Stomach (tissue), 9 donors: ENCODE measurements around the gene COPB1. TPM values are rescaled to one million over a fixed set of nuclear protein-coding genes. Genes with fewer than 3 reads are reported as not detected.

Experiments
- DNase-seq, 2 donors: peaks; one replicate each; pipeline versions ENCODE4 v3.0.0 to v3.0.0-alpha.2; 2013 to 2019
- H3K27ac ChIP-seq, 5 donors: fragments of 200-600 bp in 4 of 5; sonication (generic) in 4 of 5; one replicate each; pipeline ENCODE4 v1.5.1; 2013 to 2019; ENCODE audit warnings: mild to moderate bottlenecking in 1 of 5, moderate library complexity in 1 of 5
- H3K27me3 ChIP-seq, 3 donors: fragments of 200-600 bp; sonication (generic); one replicate each; pipeline ENCODE4 v1.5.1; 2017 to 2019; ENCODE audit warnings: mixed run types in 1 of 3
- H3K36me3 ChIP-seq, 4 donors: fragments of 200-600 bp; sonication (generic); 1 replicate in 3 of 4; 2 replicates in 1 of 4; pipeline ENCODE4 v1.5.1; 2016 to 2019
- H3K4me1 ChIP-seq, 4 donors: fragments of 200-600 bp; sonication (generic); one replicate each; pipeline ENCODE4 v1.5.1; 2016 to 2019
- H3K4me3 ChIP-seq, 4 donors: fragments of 200-600 bp; sonication (generic) in 3 of 4; one replicate each; pipeline ENCODE4 v1.5.1; 2016 to 2019; ENCODE audit warnings: mild to moderate bottlenecking in 1 of 4
- H3K9me3 ChIP-seq, 4 donors: fragments of 200-600 bp; sonication (generic); one replicate each; pipeline ENCODE4 v1.5.1; 2016 to 2019
- EP300 ChIP-seq: sonication (generic); formaldehyde crosslinking; IDR thresholded peaks from one replicate; pipeline ENCODE4 v1.6.1; 2017; ENCODE audit warnings: antibody characterized with exemption
- POLR2A ChIP-seq, 4 donors: fragments of 450-650 bp; IDR thresholded peaks; one replicate each; pipeline ENCODE4 v1.6.1; 2016; ENCODE audit warnings: antibody characterized with exemption in 4 of 4, control low read depth in 2 of 4, mild to moderate bottlenecking in 1 of 4, moderate library complexity in 1 of 4
- POLR2AphosphoS5 ChIP-seq, 3 donors: sonication (generic); formaldehyde crosslinking; IDR thresholded peaks; one replicate each; pipeline ENCODE4 v1.6.1; 2016; ENCODE audit warnings: antibody characterized with exemption in 3 of 3
- WGBS, 5 donors: extraction: QIAGEN DNeasy Blood & Tissue Kit in 3 of 5; methylation state at CpG; one replicate each; pipeline versions ENCODE4 v1.1.5 to v1.1.7; 2013 to 2018; 5-methylcytosine and 5-hydroxymethylcytosine counted together
- intact Hi-C: fragments of 100-400 bp; cut with DNase I; formaldehyde crosslinking; loops from one replicate; pipeline ENCODE4 v1.15.1; 2023; ENCODE audit warnings: low total_unique reads
- polyA plus RNA-seq, 3 donors: library from polyadenylated mRNA; stranded (reverse); fragments of 200-250 nt; gene quantifications; one replicate each; pipeline ENCODE4 v1.2.3, GENCODE V29; 2013
- small RNA-seq, 4 donors: library from RNA; depleted of rRNA; stranded (forward); fragments of <200 nt; gene quantifications; one replicate each; pipeline ENCODE3, GENCODE V24; 2016
- total RNA-seq, 5 donors: library from RNA; depleted of rRNA; stranded (reverse); fragments of >200 nt; gene quantifications; one replicate each; pipeline versions ENCODE4 v1.1.0 to v1.2.3, GENCODE V29; 2014 to 2016
- TF ChIP-seq, protein P1 (sequence below), 7 experiments: fragments of 450-650 bp in 4 of 7; fragments of 200-600 bp in 3 of 7; sonication (generic) in 3 of 7; IDR thresholded peaks; one replicate each; pipeline ENCODE4 v1.5.1; 2016 to 2019; ENCODE audit warnings: antibody characterized with exemption in 7 of 7, control low read depth in 2 of 7, mild to moderate bottlenecking in 1 of 7
- donor health status: healthy with polysubstance abuse.
- donor health status: Bipolar disorder and iron deficiency.
- donor health status: healthy.

Gene COPB1
- total and polyA plus RNA-seq, 8 donors = 36.8 to 196 (median 47.9) TPM

DNA sequence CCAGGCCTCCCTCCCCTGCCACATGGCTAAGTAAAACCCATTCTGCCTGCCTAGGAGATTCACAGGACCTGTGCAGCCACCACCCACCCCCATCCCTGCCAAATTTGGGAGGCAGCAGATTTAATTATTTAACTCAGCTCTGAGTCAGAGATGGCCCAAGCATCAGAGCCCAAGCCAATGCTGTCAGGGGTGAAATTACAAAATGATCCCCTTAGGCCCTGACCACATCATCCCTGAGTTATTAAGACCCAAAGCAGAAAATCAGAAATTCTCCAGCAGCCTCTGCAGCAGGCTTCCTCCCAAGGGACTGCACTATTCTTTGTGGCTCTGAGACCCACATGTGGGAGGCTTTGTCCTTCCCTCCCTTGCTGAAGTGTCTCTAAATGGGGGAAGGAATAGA, 87.8 kb downstream of the COPB1 start:
- no peak for DNase-seq
- no peak overlapping the region for H3K4me3 ChIP-seq
- H3K4me1 ChIP-seq = peaks cover 0 to 17% (median 0%) of the 10 kb centered on the region in 4 donors
- TF ChIP-seq, protein P1, sequence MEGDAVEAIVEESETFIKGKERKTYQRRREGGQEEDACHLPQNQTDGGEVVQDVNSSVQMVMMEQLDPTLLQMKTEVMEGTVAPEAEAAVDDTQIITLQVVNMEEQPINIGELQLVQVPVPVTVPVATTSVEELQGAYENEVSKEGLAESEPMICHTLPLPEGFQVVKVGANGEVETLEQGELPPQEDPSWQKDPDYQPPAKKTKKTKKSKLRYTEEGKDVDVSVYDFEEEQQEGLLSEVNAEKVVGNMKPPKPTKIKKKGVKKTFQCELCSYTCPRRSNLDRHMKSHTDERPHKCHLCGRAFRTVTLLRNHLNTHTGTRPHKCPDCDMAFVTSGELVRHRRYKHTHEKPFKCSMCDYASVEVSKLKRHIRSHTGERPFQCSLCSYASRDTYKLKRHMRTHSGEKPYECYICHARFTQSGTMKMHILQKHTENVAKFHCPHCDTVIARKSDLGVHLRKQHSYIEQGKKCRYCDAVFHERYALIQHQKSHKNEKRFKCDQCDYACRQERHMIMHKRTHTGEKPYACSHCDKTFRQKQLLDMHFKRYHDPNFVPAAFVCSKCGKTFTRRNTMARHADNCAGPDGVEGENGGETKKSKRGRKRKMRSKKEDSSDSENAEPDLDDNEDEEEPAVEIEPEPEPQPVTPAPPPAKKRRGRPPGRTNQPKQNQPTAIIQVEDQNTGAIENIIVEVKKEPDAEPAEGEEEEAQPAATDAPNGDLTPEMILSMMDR (IDR thresholded peaks at IDR 0.05) = no peak
- TF ChIP-seq EP300 (no peak), POLR2A (IDR thresholded peaks at IDR 0.05) (no peak), POLR2AphosphoS5 (IDR thresholded peaks at IDR 0.05) (no peak)
- no peaks in the 10 kb centered on the region for H3K36me3 ChIP-seq
- peak overlapping the region in 1 of 5 donors; percentile 45 for H3K27ac ChIP-seq
- H3K9me3 ChIP-seq = no peaks in the 10 kb centered on the region
- intact Hi-C loops = no loop called here
- no peaks in the 10 kb centered on the region for H3K27me3 ChIP-seq

DNA sequence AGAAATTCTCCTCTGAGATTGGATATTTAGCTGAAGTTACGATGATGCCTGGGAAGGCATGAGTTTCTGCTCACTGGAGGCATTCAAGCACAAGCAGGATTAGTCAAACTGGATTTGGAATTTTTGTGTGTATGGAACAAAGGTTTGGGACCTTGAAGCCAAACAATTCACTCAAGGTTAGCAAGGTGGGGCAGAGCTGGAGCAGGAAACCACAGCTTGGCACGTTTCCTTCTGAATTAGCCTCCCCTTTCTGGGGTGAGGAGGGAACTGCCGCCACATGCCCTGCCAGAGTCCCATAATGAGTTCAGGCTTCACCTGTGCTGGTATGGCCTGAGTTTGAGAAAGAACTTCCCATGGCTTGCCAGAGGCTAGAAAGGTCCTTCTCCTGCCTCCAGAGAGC, 89.7 kb downstream of the COPB1 start:
- Histone ChIP-seq H3K4me3 (no peak overlapping the region), H3K27me3 (no peaks in the 10 kb centered on the region), H3K9me3 (no peaks in the 10 kb centered on the region), H3K36me3 (no peaks in the 10 kb centered on the region), H3K27ac (no peak overlapping the region), H3K4me1 (peaks cover 0 to 12% (median 0%) of the 10 kb centered on the region in 4 donors)
- TF ChIP-seq POLR2AphosphoS5 (IDR thresholded peaks at IDR 0.05) = no peak
- TF ChIP-seq POLR2A (IDR thresholded peaks at IDR 0.05) = no peak
- TF ChIP-seq EP300 = no peak
- WGBS, 5 donors = 28 to 49% (median 32%) methylated on average over 3 of the region's 3 CpGs
- no peak for DNase-seq
- intact Hi-C loops = no loop called here

DNA sequence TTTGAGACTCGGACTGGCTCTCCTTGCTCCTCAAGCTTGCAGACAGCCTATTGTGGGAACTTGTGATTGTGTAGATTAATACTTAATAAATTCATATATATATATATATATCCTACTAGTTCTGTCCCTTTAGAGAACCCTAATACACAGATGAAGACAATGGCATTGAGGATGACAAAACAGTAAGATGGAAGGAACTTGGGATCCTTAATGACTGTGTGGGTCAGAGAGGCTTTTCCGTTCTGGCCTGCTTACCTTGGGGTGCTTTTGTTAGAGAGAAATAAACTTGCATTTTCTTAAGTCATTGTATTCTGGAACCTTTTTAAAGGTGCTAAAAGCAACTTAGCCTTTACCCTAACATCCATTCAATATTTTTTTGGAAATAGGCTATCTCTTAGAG, 91.0 kb downstream of the COPB1 start:
- whole genome bisulfite sequencing, 5 donors = 89 to 100% (median 93%) methylated on average over 2 of the region's 2 CpGs
- intact Hi-C loops = no loop called here

More for the DNA sequence above, 91.0 kb downstream of the COPB1 start:
- no peak for DNase-seq
- no peaks in the 10 kb centered on the region for H3K27me3 ChIP-seq
- no peaks in the 10 kb centered on the region for H3K9me3 ChIP-seq
- H3K36me3 ChIP-seq = no peaks in the 10 kb centered on the region
- peaks cover 0 to 10% (median 0%) of the 10 kb centered on the region in 4 donors for H3K4me1 ChIP-seq
- TF ChIP-seq POLR2AphosphoS5 (IDR thresholded peaks at IDR 0.05) (no peak), POLR2A (IDR thresholded peaks at IDR 0.05) (no peak), EP300 (no peak)
- no peak overlapping the region for H3K4me3 ChIP-seq
- no peak overlapping the region for H3K27ac ChIP-seq

Small RNA genes within 50 kb of the gene (small RNA-seq; reads per million reads assigned to genes)
- 0 reads per million in 4 donors for gene RNU7-49P

Other genes with a start within 250 kb of the COPB1 start
- gene RRAS2, start 140.6 kb downstream of the COPB1 start, total RNA-seq = 10 to 100 TPM in 3 of 5 donors, 1 to 10 TPM in 2; 1.2 to 65.0 (median 30.4) TPM
- gene RRAS2, start 140.6 kb downstream of the COPB1 start, polyA plus RNA-seq = 10 to 100 TPM; 13.8 to 20.7 (median 18.0) TPM
- gene PSMA1, start 20.6 kb upstream of the COPB1 start, total RNA-seq = 100 to 1,000 TPM in 1 of 5 donors, 10 to 100 TPM in 4; 26.8 to 191 (median 56.8) TPM
- 100 to 1,000 TPM; 128 to 154 (median 144) TPM for gene PSMA1, start 20.6 kb upstream of the COPB1 start, polyA plus RNA-seq
- 10 to 100 TPM; 13.8 to 49.2 (median 19.3) TPM for gene PDE3B, start 144.0 kb upstream of the COPB1 start, total RNA-seq
- 1 to 10 TPM; 1.2 TPM for gene PDE3B, start 144.0 kb upstream of the COPB1 start, polyA plus RNA-seq